Inferior parietal cortex (tissue), 1 donor: ENCODE data around the gene ADAP1.
"Not testable (repeated sequence)": the region's sequence is repeated elsewhere in the genome, so short reads cannot be mapped to it uniquely, and the experiment has no call there.

Experiments
- DNase-seq: peaks from one replicate; pipeline ENCODE4 v3.0.0-alpha.2; 2016; ENCODE audit errors: extremely low spot score

The ADAP1 gene

DNA sequence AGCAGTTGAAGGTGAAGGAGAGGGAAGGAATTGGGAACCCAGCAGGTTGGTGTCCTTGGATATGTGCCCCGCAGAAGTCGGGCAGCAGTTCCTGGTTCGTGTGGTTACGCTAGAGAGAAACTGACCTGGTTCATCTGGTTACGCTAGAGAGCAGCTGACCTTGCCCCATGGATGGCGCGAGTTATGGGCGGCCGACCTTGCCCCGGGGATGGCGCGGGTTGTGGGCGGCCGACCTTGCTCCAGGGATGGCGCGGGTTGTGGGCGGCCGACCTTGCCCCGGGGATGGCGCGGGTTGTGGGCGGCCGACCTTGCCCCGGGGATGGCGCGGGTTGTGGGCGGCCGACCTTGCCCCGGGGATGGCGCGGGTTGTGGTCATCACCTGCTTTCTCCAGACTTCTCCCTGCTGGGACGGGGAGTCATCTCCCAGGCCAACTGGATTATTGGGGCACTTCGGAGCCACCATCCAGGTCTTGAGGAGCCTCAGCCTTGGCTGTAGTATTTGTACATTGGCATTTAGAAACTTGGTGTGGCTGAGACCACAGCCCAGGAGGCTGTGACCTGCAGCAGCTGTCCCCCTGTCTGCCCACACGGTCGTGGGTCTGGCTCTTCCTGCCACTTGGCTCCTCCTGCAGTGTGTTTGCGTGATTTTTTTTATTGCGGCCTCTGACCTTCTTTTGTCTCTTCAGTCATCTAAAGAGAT is 72.0 kb downstream of the ADAP1 start:
- DNase-seq = no peak

DNA sequence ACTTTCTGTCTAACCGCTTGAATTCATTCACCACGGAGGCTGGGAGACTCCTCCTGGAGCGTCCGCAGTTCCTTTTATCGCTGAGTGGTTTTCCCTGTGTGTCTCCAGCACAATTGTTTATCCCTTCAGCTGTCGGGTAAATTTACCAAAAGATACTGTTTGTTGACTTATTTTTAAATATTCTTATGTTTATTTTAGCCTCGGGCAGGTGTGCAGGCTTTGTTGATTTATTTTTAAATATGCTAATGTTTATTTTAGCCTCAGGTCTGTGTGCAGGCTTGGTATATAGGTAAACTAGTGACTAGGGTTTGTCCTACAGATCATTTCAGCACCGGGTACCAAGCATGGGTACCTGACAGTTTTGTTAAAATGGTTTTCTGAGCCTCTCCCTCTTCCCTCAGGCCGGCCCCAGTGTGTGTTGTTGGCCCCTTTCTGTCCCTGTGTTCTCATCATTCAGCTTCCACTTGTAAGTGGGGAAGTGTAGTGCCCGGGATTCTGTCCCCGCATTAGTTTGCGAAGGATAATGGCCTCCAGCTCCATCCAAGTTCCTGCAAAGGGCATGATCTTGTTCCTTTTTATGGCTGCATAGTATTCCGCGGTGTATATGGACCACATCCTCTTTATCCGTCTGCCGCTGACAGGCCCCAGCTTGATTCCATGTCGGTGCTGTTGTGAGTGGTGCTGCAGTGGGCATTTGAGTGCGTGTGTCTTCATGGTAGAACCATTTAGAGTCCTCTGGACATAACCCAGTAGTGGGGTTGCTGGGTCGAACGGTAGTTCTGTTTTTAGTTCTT is 72.8 kb downstream of the ADAP1 start:
- DNase-seq = no peak

DNA sequence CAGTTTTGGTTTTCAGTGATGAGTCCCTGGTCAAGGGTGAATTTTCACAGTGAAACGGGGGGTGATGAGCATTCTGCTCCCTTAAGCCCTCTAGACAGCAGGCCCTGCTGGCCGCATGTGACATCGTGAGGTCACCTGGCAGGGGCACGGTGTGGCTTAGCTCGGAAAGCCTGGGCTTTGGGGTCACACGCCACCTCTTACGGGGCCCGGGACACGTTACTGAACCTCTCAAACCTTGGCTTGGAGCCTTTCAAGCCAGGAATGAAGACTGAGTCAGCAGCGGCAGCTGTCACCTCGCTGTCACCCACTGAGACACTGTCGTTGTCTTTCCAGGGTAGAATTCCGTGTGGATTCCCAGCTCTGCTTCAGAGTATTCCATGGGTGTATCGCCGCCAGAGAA is 74.0 kb downstream of the ADAP1 start:
- DNase-seq = no peak

DNA sequence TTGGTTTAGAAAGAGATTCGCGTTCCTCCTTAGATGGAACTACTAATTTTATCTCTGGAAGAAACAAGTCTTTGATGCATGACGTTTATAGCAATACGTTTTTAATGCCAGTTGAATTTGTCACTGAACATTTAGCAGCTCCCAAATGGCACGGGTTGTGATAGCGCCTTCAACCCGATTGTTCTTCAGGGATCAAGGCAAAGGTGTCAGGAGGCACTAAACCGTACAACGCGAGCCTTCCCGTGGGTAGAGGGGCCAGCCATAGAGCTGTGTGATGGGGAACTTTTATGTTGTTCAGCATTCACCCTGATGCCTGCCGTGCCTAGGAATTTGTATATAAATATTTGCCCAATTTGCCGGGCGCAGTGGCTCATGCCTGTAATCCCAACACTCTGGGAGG is 74.8 kb downstream of the ADAP1 start:
- no peak for DNase-seq

DNA sequence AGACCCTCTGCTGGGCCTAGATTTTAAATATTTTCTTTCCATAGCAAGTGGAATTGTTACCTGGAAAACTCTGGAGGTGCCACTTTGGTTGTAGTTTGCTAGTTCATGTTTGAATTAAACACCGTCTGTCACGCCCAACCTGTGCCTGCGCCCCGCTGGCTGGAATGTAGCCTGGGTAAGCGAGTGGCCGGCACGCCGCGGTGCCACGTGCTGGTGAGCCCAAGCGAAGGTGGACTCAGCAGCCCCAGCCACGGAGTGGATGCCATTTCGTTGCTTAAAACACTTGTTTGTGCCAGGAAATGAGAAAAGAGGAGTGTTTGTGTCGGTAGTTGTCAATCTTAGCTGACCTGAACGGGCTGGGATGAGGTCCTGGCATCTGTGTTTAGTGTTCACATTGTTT is 75.4 kb downstream of the ADAP1 start:
- DNase-seq = no peak

DNA sequence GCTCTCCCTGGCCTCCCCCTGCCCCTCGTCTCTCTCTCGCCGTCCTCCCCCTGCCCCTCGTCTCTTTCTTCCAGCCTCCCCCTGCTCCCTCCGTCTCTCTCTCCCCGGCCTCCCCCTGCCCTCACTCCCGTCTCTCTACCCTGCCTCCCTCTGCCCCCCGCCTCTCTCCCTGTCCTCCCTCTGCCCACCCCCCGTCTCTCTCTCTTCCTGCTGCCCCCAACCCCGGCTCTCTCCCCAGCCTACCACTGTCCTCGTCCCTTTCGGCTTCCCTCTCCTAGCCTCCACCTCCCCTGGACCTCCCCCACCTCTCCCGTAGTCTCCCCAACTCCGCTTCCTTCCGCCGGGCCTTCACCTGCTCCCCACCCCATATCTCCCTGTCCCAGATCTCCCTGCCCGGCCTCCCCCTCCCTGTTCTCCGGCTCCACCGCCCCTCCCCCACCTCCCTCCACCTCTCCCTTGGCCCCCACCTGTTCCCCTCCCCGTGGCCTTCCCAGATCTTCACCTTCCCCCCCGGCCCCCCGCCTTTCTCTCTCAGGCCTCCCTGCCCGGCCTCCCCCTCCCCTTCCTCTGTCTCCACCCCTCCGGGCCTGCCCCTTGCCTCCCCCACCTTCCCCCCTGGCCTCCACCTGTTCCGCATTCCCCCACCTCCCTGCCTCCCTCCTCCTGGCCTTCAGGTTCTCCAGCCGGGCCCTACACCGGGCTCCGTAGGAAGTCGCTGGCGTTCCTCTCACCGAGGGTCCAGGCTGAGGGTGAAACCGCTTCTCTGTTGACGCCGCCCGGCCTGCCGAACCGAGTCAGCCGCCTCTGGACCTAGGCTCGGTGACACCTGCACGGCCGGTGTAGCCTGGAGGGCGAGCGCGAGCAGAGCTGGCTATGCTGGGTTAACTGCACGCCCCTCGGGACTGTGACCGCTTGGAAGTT is 76.9 kb downstream of the ADAP1 start:
- no peak for DNase-seq

DNA sequence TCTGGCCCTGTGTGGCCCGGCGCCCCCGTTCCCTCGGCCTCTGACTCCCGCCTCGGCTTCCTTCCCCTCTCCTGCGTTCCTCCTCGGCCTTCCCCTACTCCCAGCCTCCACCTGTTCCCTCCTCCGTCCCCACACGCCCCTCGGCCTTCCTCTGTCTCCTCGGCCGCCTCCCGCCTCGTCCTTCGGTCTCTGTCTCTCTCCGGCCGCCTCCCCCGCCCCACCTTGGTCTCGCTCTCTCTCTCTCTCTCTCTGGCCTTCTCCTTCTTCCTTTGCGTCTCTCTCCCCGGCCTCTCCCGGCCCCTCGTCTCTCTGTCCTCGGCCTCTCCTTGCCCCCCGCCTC is 77.5 kb downstream of the ADAP1 start:
- no peak for DNase-seq

DNA sequence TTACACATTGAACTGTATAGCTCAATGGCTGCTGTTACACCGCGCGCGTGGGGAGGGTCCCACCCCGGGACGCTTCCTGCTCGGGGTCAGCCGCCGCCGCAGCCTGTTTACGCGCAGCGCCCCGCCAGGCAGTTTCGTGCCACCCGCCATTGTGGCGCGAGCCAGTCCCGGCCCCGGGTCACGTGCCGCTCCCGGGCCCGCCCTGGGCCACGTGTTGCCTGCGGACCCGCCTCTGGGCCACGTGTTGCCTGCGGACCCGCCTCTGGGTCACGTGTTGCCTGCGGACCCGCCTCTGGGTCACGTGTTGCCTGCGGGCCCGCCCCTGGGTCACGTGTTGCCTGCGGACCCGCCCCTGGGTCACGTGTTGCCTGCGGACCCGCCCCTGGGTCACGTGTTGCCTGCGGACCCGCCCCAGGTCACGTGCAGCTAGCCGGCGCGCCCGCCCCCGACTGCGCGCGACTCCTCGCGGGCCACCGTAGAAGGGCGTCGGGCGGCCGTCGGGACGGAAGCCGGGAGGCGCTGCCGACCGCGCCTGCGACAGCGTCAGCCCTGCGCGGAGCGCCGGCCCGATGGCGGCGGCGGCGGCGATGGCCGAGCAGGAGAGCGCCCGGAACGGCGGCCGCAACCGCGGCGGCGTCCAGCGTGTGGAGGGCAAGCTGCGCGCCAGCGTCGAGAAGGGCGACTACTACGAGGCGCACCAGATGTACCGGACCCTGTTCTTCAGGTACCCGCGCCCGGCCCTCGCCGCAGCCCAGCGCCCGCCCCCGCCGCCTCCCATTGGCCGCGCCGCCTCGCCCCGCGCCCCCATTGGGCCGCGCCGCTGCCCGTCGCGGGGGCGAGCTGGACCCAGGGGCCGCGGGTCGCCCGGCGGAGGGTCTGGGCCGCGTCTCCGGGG is 78.2 kb downstream of the ADAP1 start, which contains the start of gene GET4:
Gene GET4, plus strand, starts transcription at position 478 of the 895 bp plus-strand sequence. Its CDS starts 92 bp downstream, at position 570.
- DNase-seq = peak; percentile 92

DNA sequence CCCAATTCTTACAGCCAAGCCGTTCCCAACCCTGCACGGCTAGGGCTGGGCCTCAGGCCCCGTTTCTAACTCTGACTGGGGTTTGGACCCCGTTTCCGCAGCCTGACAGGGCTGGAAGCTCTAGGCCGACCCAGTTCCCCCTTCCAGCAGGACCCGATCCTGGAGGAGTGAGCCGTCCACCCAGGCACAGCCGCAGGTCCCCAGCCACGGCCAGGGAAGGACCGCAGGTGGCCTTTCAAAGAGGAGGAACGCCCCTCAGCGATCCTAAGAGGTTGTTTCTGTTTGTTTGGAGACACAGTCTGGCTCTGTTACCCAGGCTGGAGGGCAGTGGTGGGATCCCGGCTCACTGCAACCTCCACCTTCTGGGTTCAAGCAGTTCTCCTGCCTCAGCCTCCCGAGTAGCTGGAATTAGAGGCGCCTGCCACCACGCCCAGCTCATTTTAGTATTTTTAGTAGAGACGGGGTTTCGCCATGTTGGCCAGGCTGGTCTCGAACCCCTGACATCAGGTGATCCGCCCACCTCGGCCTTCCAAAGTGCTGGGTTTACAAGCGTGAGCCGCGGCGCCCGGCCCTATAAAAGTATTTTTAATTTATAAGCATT is 78.9 kb downstream of the ADAP1 start:
- DNase-seq = no peak

DNA sequence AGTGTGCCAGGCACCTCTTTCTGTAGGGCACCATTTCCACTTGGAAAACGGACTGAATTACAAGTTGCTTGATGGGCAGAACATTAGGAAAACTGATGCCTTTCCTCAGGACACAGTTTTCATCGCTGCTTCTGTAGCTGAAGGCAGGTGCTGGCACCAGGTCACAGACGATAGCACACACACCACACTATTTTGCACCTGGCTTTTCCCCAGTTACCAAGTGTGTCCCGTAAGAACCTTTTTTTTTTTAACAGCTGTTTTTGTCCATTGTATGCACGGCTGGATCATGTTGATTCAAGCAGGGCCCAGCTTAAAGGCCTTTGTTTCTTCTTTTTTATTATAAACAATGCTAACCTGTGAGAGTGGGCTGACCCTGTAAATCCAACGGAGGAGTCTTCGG is 79.4 kb downstream of the ADAP1 start:
- DNase-seq = no peak

DNA sequence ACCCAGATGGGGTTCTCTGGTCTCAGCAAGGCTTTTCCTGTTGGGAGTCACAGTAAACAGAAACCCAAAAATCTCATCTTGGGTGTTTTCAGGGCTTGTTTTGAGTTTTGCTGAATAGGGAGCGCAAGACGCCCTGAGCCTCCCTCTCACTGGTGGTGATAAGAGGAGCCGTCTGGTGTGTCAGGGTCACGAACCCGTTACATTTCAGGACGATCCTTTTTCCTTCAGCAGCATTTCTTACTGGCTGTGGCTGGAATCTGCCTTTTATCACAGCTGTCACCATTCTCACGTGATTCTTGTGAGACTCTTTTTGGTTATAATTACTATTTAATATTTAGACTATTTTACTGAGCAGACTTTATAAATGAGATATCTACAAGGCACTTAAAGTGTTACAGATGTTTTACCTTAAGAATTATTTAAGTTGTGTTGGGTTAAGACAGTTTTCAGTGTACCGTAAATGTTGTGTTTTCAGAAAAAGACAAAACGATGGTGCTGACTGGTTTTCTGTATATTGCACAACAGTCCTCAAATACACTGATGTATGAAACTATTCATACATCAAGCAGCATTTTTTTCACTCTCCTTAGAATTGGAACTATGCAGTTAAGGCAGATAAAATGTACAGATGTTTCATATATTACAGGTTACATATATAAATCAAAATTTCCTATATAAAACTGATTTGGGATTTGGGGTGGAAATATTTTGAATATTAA is 80.3 kb downstream of the ADAP1 start:
- no peak for DNase-seq

DNA sequence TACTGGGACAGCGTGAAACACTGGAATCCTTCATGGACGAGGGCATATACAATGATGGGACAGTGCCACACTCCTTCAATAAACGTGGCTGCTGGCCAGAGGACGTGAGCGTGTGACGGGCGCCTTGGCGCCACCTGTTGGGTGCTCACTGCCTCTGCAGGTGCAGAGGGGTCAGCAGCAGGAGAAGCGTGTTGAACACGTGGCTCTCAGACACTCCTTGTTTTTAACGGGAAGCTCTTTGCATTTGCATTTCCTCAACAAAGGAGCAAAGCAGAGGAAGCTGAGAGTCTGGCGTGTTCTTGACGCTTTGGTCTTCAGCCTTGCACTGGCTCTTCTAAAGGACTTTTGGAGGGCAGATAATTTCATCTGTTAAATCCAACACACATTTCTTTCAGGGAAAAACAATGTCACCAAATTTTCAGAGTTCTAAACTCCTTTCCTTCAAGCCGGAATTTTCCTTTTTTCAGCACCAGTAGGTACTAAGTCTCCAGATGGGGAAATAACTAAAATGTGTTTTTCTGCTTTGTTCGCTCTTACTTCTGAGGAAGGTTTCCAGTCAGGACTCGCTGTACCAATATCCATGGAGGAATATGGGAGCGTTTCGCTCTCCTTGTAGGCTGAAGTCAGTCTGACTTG is 81.0 kb downstream of the ADAP1 start:
- peak; percentile 88 for DNase-seq

DNA sequence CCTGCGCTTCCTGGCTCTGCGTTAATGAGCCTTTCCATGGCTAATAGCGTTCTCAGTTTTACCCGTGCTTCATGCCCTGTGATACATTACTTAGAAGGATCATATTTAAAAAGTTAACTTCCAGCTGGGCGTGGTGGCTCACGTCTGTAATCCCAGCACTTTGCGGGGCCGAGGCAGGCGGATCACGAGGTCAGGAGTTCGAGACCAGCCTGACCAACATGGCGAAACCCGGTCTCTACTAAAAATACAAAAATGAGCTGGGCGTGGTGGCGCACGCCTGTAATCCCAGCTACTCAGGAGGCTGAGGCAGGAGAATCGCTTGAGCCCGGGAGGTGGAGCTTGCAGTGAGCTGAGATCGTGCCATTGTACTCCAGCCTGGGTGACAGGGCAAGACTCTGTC is 81.8 kb downstream of the ADAP1 start:
- DNase-seq = not testable (repeated sequence)

DNA sequence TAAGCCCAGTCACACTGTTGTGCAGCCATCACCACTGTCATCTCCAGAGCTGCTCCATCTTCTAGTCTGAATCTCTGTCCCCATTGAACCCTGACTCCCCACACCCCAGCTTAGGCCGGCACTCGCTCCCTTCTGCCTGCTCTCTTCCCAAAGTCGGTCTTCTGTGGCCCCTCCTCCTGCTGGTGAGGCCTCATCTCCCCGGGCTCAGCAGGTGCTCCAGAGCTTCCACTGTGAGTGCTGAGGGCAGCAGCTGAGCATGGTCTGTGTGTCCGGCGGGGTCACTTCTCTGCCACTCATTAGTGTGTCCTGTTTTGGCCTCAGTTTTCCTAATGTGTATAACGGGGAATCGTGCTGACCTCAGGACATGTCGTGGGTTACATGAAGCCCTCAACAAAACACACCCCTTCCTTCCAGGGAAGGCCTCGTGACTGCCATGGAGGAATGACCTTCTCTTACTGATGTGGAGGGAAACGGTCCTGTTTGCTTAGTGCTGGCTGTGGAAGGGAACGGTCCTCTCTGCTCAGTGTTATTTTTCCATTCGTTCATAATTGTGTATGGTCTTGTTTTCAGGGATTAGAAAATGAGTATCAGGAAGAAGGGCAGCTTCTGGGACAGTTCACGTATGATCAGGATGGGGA is 82.5 kb downstream of the ADAP1 start:
- DNase-seq = no peak

DNA sequence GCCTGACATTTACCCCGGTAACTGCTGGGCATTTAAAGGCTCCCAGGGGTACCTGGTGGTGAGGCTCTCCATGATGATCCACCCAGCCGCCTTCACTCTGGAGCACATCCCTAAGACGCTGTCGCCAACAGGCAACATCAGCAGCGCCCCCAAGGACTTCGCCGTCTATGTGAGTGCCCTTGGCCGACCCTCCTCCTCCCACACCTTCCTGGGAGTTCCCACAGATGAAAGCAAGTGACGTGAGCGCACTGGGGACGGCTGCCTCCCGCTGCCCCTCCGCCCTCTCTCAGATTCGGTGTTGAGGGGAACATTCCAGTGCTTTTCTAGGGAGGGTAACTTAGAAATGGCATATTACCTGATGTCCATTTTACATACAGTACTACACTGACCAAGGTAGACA is 85.1 kb downstream of the ADAP1 start:
- no peak for DNase-seq

DNA sequence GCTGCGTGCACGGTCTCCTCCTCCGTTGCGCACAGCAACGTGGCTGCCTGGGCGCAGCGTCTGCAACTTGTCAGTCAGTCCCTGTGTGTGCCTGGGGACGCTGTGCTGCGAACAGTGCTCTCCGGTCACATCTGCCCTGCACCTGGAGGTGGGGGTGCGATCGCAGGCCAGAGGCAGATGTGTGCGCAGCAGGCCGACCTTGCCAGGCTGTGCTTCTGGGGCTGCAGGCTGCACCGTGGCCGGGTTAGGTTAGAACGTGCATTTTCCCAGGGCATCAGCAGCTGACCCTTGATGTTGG is 86.3 kb downstream of the ADAP1 start:
- no peak for DNase-seq

DNA sequence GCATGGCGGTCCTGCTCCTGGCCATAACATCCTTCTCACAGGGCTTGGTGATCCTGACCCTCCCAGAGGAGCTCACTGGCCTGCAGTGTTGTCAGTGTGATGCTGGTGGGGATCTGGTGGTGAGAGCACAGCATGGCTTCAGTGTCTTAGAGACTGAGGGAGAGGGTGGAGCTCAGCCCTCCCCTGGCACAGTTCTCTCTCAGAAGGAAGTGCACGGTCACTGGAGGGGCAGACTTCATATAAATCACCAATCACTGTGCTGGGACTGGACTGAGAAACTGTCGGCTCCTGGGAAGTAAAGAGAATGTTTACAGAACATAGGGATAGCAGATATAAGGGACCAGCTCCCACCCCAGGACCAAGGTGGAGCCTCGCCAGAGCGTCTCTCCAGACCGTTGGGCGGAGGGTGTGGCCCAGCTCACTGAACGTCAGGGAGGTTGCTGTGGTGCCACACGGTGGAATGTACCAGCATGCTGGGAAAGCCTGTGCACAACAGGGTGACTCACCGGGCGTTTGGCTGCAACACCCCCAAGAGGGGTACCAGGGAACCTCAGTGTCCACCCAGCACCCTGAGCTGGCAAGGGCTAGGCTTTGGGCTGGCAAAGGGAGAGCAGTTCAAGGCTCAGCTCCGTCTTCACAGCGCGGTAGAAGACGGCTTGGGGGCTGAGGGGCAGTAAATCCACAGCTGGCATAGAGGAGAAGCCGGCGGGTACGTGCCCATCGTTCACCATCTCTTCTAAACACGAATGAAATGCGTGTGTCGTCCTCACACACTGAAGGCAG is 86.9 kb downstream of the ADAP1 start:
- DNase-seq = no peak

DNA sequence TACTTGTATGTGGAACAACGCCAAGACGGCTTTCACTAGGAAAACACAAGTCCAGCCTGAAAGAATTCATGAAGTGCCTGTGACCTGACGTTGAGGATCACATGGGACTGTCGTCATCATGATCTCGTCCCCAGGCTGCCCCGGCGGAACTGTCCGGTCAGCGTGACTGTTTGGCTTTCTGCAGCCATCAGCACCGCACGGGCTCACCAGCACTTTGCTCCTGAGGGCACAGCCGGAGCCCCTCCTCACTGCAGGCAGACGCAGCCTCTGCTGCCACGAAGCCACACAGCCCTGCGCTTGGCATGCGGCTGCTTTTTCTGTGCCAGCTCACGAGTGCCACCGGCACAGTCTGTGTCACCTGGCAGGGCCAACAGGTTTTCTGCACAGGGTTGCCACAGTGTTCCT is 87.5 kb downstream of the ADAP1 start:
- no peak for DNase-seq

DNA sequence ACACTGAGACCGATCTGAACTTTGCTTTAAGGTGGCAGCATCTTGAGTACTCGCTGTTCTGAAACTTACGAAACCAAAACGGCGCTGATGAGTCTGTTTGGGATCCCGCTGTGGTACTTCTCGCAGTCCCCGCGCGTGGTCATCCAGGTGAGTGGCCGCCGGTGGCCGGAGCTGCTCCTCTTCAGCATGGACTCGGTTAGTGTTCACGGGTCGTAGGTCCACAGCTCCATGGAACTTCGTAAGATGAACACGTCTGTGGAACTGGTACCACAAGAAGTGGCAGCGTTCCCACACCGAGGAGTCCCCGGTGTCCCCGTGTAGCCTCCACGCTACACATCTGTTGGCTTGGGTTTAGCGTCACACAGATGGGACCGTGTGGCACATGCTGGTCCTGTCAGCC is 88.6 kb downstream of the ADAP1 start:
- DNase-seq = no peak
